A549 (cell line): ENCODE results near the gene METRNL. TPM values are rescaled to one million over a fixed set of nuclear protein-coding genes. Genes with fewer than 3 reads are reported as not detected.

Experiments
- ATAC-seq, 2 experiments: fragments of 200-7000 bp in 1 of 2; fragments of >200 bp in 1 of 2; cut with Nextera tagmentation in 1 of 2; cut with Tn5 transposase in 1 of 2; 3 replicates each; pipeline versions ENCODE4 v1.8.0 to v1.9.1; 2018 to 2020; ENCODE audit warnings: mild to moderate bottlenecking in 1 of 2, moderate library complexity in 1 of 2
- CTCF ChIA-PET: fragments of 300-600 bp; sonication (Branson Sonifier 250); formaldehyde crosslinking; extraction: SDS; loops from one replicate; lab custom pipeline; 2021; ENCODE audit warnings: antibody characterized with exemption, inconsistent platforms; lab: Yijun Ruan, JAX
- POLR2A ChIA-PET: fragments of 350-600 bp; formaldehyde crosslinking; extraction: SDS; loops from one replicate; lab custom pipeline; 2021; ENCODE audit warnings: antibody characterized with exemption, inconsistent platforms; lab: Yijun Ruan, JAX
- DNase-seq, 2 experiments: peaks; one replicate each; pipeline versions ENCODE4 v3.0.0 to v3.0.0-alpha.2; 2011 to 2016; ENCODE audit warnings: low read depth in 1 of 2, low spot score in 1 of 2
- FAIRE-seq: peaks from 2 replicates; lab custom pipeline; 2011; peaks lifted over from hg19 to GRCh38; lab: Jason Lieb, UNC
- H3K27ac ChIP-seq, 2 experiments: fragments of >200 bp; sonication (Bioruptor Twin); formaldehyde crosslinking; 3 replicates each; pipeline ENCODE4 v1.5.1; 2016 to 2017
- H3K4me1 ChIP-seq: fragments of >200 bp; sonication (Bioruptor Twin); formaldehyde crosslinking; 3 replicates; pipeline ENCODE4 v1.6.1; 2016
- H3K4me2 ChIP-seq: fragments of >200 bp; sonication (Bioruptor Twin); formaldehyde crosslinking; 3 replicates; pipeline ENCODE4 v1.6.1; 2016
- H3K4me3 ChIP-seq: fragments of >200 bp; sonication (Bioruptor Twin); formaldehyde crosslinking; 3 replicates; pipeline ENCODE4 v1.5.1; 2016
- H3K9me3 ChIP-seq: fragments of >200 bp; sonication (Bioruptor Twin); formaldehyde crosslinking; 3 replicates; pipeline ENCODE4 v1.6.1; 2016
- CTCF ChIP-seq: fragments of >200 bp; sonication (Bioruptor Twin); formaldehyde crosslinking; IDR thresholded peaks from 3 replicates; pipeline ENCODE4 v1.5.1; 2016
- FOXS1 ChIP-seq: fragments of 250-450 bp; sonication (Bioruptor Pico); IDR thresholded peaks from 2 replicates; pipeline ENCODE4 v1.5.0; 2020; ENCODE audit warnings: mild to moderate bottlenecking, moderate library complexity
- GATA3 ChIP-seq: IDR thresholded peaks from 2 replicates; pipeline ENCODE4 v1.6.1; 2012; ENCODE audit warnings: borderline replicate concordance
- HMGXB4 ChIP-seq: fragments of 250-450 bp; sonication (Bioruptor Pico); IDR thresholded peaks from 2 replicates; pipeline ENCODE4 v1.5.0; 2021; ENCODE audit warnings: mild to moderate bottlenecking, moderate library complexity, borderline replicate concordance
- JUNB ChIP-seq: fragments of >200 bp; sonication (Bioruptor Twin); formaldehyde crosslinking; IDR thresholded peaks from 2 replicates; pipeline ENCODE4 v1.6.1; 2016
- KDM1A ChIP-seq: fragments of 200-600 bp; sonication (generic); IDR thresholded peaks from 2 replicates; pipeline ENCODE4 v1.6.1; 2016; ENCODE audit warnings: low read depth, mild to moderate bottlenecking
- MAZ ChIP-seq: fragments of 150-350 bp; IDR thresholded peaks from 2 replicates; pipeline ENCODE4 v1.6.1; 2014; ENCODE audit warnings: antibody characterized with exemption, low read depth, low read length, borderline replicate concordance
- MYC ChIP-seq: IDR thresholded peaks from 2 replicates; pipeline ENCODE4 v1.6.1; 2012; ENCODE audit warnings: mild to moderate bottlenecking, inconsistent platforms, low read length, improper control_type of control experiment, borderline replicate concordance
- PBX3 ChIP-seq: IDR thresholded peaks from 2 replicates; pipeline ENCODE4 v1.6.1; 2012
- POLR2A ChIP-seq: IDR thresholded peaks from 2 replicates; pipeline ENCODE4 v1.6.1; 2012; ENCODE audit warnings: mild to moderate bottlenecking, low read length
- RAD21 ChIP-seq, 2 experiments: fragments of >200 bp in 1 of 2; sonication (Bioruptor Twin) in 1 of 2; formaldehyde crosslinking in 1 of 2; IDR thresholded peaks in 1 of 2; conservative IDR thresholded peaks in 1 of 2; 2 replicates in 1 of 2; 3 replicates in 1 of 2; pipeline ENCODE4 v1.6.1; 2012 to 2018; ENCODE audit warnings: inconsistent platforms in 1 of 2
- RFX5 ChIP-seq: fragments of 450-650 bp; IDR thresholded peaks from 2 replicates; pipeline ENCODE4 v1.7.1; 2014; ENCODE audit warnings: antibody characterized with exemption, mild to moderate bottlenecking, moderate library complexity
- SMC3 ChIP-seq: fragments of >200 bp; sonication (Bioruptor Twin); formaldehyde crosslinking; IDR thresholded peaks from 3 replicates; pipeline ENCODE4 v1.6.1; 2018; ENCODE audit warnings: inconsistent platforms
- SREBF2 ChIP-seq: fragments of 450-650 bp; IDR thresholded peaks from 2 replicates; pipeline ENCODE4 v1.6.1; 2014; ENCODE audit warnings: mild to moderate bottlenecking, moderate library complexity
- TFCP2L1 ChIP-seq: fragments of 250-450 bp; sonication (Bioruptor Pico); IDR thresholded peaks from 2 replicates; pipeline ENCODE4 v1.5.0; 2021; ENCODE audit warnings: mild to moderate bottlenecking
- TP53 ChIP-seq: fragments of 250-450 bp; sonication (Bioruptor Pico); IDR thresholded peaks from 2 replicates; pipeline ENCODE4 v1.5.0; 2021; ENCODE audit warnings: mild to moderate bottlenecking, moderate library complexity
- ZNF302 ChIP-seq: fragments of 250-450 bp; sonication (Bioruptor Pico); IDR thresholded peaks from 2 replicates; pipeline ENCODE4 v1.9.0; 2021; ENCODE audit warnings: inconsistent platforms, mild to moderate bottlenecking, moderate library complexity
- WGBS: methylation state at CpG from one replicate; pipeline ENCODE4 v1.1.6; 2017; ENCODE audit errors: missing lambda C conversion rate; 5-methylcytosine and 5-hydroxymethylcytosine counted together
- polyA plus RNA-seq, 4 experiments: library from polyadenylated mRNA; depleted of rRNA in 3 of 4; stranded (reverse); fragments of >200 nt; fragmentation: RNase III in 1 of 4; extraction: RNeasy Plus Mini Kit Qiagen cat#74134 plus additional on column Dnase treatment in 1 of 4; gene quantifications; 2 replicates in 3 of 4; 3 replicates in 1 of 4; pipeline ENCODE4 v1.2.3, GENCODE V29; 2011 to 2017
- TF ChIP-seq, protein P1 (sequence below): fragments of 150-350 bp; IDR thresholded peaks from 2 replicates; pipeline ENCODE4 v1.6.1; 2014; ENCODE audit warnings: low read depth, mild to moderate bottlenecking, low read length
- TF ChIP-seq, protein P2 (sequence below): fragments of 200-600 bp; sonication (generic); IDR thresholded peaks from 2 replicates; pipeline ENCODE4 v1.6.1; 2016; ENCODE audit warnings: antibody characterized with exemption, mild to moderate bottlenecking, moderate library complexity
- TF ChIP-seq, protein P3 (sequence below): fragments of >200 bp; sonication (Bioruptor Twin); formaldehyde crosslinking; IDR thresholded peaks from 2 replicates; pipeline ENCODE4 v1.6.1; 2016

The METRNL gene
- polyA plus RNA-seq, 2 of the 4 experiments (the other 2 are of a cell fraction): 1.7 to 6.4 TPM

GRCh38 chr17:83070800-83071341 lies 8.5 kb upstream of the METRNL start:
- POLR2A ChIA-PET: no interaction called here
- CTCF ChIA-PET: no interaction called here
- 79% methylated on average over 16 of the region's 16 CpGs for WGBS

GRCh38 chr17:83071365-83071764 lies 8.0 kb upstream of the METRNL start:
- POLR2A ChIA-PET: no interaction called here
- 69% methylated on average over 12 of the region's 12 CpGs for WGBS
- TF ChIP-seq FOXS1: no peak
- TF ChIP-seq MYC: no peak
- TF ChIP-seq, protein P1, sequence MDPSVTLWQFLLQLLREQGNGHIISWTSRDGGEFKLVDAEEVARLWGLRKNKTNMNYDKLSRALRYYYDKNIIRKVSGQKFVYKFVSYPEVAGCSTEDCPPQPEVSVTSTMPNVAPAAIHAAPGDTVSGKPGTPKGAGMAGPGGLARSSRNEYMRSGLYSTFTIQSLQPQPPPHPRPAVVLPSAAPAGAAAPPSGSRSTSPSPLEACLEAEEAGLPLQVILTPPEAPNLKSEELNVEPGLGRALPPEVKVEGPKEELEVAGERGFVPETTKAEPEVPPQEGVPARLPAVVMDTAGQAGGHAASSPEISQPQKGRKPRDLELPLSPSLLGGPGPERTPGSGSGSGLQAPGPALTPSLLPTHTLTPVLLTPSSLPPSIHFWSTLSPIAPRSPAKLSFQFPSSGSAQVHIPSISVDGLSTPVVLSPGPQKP: no peak
- TF ChIP-seq, protein P2, sequence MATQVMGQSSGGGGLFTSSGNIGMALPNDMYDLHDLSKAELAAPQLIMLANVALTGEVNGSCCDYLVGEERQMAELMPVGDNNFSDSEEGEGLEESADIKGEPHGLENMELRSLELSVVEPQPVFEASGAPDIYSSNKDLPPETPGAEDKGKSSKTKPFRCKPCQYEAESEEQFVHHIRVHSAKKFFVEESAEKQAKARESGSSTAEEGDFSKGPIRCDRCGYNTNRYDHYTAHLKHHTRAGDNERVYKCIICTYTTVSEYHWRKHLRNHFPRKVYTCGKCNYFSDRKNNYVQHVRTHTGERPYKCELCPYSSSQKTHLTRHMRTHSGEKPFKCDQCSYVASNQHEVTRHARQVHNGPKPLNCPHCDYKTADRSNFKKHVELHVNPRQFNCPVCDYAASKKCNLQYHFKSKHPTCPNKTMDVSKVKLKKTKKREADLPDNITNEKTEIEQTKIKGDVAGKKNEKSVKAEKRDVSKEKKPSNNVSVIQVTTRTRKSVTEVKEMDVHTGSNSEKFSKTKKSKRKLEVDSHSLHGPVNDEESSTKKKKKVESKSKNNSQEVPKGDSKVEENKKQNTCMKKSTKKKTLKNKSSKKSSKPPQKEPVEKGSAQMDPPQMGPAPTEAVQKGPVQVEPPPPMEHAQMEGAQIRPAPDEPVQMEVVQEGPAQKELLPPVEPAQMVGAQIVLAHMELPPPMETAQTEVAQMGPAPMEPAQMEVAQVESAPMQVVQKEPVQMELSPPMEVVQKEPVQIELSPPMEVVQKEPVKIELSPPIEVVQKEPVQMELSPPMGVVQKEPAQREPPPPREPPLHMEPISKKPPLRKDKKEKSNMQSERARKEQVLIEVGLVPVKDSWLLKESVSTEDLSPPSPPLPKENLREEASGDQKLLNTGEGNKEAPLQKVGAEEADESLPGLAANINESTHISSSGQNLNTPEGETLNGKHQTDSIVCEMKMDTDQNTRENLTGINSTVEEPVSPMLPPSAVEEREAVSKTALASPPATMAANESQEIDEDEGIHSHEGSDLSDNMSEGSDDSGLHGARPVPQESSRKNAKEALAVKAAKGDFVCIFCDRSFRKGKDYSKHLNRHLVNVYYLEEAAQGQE: no peak
- no peak for TF ChIP-seq HMGXB4 (CRISPR knock-in tag)
- TF ChIP-seq RAD21 (conservative IDR thresholded peaks at IDR 0.05 in 1 of 2, IDR thresholded peaks at IDR 0.05 in 1 of 2): no peak
- no peak for TF ChIP-seq PBX3
- no peak for TF ChIP-seq SREBF2
- no peak for TF ChIP-seq MAZ
- TF ChIP-seq CTCF: no peak
- TF ChIP-seq JUNB: no peak
- TF ChIP-seq TFCP2L1 (CRISPR knock-in tag): no peak
- no peak for TF ChIP-seq SMC3
- TF ChIP-seq POLR2A: no peak
- TF ChIP-seq, protein P3, sequence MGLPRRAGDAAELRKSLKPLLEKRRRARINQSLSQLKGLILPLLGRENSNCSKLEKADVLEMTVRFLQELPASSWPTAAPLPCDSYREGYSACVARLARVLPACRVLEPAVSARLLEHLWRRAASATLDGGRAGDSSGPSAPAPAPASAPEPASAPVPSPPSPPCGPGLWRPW: no peak
- no peak for TF ChIP-seq ZNF302 (CRISPR knock-in tag)
- TF ChIP-seq TP53 (CRISPR knock-in tag): no peak
- TF ChIP-seq, all 56 proteins: peak for 0
- CTCF ChIA-PET: no interaction called here
- H3K4me1 ChIP-seq: peaks cover 9% of the 10 kb centered on the region; the same call in 2 of the 3 replicates
- ATAC-seq (no peak), DNase-seq (no peak), FAIRE-seq (no peak)
- no peak overlapping the region for H3K4me2 ChIP-seq
- H3K4me3 ChIP-seq: no peak overlapping the region
- H3K9me3 ChIP-seq: no peaks in the 10 kb centered on the region
- H3K27ac ChIP-seq: no peak overlapping the region

More at GRCh38 chr17:83070800-83071341, 8.5 kb upstream of the METRNL start:
- Histone ChIP-seq H3K27ac (no peak overlapping the region), H3K9me3 (no peaks in the 10 kb centered on the region), H3K4me1 (peaks cover 9% of the 10 kb centered on the region; the same call in 2 of the 3 replicates), H3K4me3 (no peak overlapping the region), H3K4me2 (no peak overlapping the region)
- FAIRE-seq: no peak
- TF ChIP-seq RFX5 (no peak), KDM1A (0 out of 2 replicates have a peak, but pooled peaks have one; percentile 16), GATA3 (no peak)
- TF ChIP-seq, all 56 proteins: peak for 1
- DNase-seq (no peak), ATAC-seq (no peak)
